OCI-LY1 (cell line): ENCODE results near the gene ABCB11.

Source experiments
- H2AFZ ChIP-seq: fragments of 200-600 bp; sonication (generic), shearing (Covaris generic); 2 replicates; pipeline ENCODE4 v1.6.0; 2014; ENCODE audit warnings: antibody characterized with exemption, mild to moderate bottlenecking, low read length
- H3F3A ChIP-seq: fragments of 200-600 bp; sonication (generic), shearing (Covaris generic); 2 replicates; pipeline ENCODE4 v1.6.0; 2014; ENCODE audit warnings: mild to moderate bottlenecking, antibody characterized with exemption, low read length, moderate library complexity; ENCODE audit not compliant: insufficient read depth
- H3K27ac ChIP-seq: fragments of 200-600 bp; sonication (generic); 2 replicates; pipeline ENCODE4 v1.5.1; 2014; ENCODE audit warnings: low read length, mixed run types, mild to moderate bottlenecking, low read depth; ENCODE audit not compliant: poor library complexity, severe bottlenecking
- H3K27me3 ChIP-seq: fragments of 200-600 bp; sonication (generic); 2 replicates; pipeline ENCODE4 v1.6.0; 2014; ENCODE audit warnings: antibody characterized with exemption, mild to moderate bottlenecking, low read length, moderate library complexity; ENCODE audit not compliant: insufficient read depth
- H3K36me3 ChIP-seq: fragments of 200-600 bp; sonication (generic); 2 replicates; pipeline ENCODE4 v1.6.1; 2014; ENCODE audit warnings: mild to moderate bottlenecking, antibody characterized with exemption, low read length, moderate library complexity, mixed read lengths; ENCODE audit not compliant: insufficient read depth
- H3K4me1 ChIP-seq: fragments of 200-600 bp; sonication (generic); 2 replicates; pipeline ENCODE4 v1.5.1; 2014; ENCODE audit warnings: mild to moderate bottlenecking, low read length, moderate library complexity; ENCODE audit not compliant: insufficient read depth, severe bottlenecking
- H3K4me2 ChIP-seq: fragments of 200-600 bp; sonication (generic), shearing (Covaris generic); 2 replicates; pipeline ENCODE4 v1.6.1; 2014; ENCODE audit warnings: low read length
- H3K4me3 ChIP-seq: fragments of 200-600 bp; sonication (generic); 2 replicates; pipeline ENCODE4 v1.5.1; 2014; ENCODE audit warnings: low read length, low read depth, mild to moderate bottlenecking, mixed read lengths; ENCODE audit not compliant: poor library complexity, severe bottlenecking
- H3K79me2 ChIP-seq: fragments of 200-600 bp; shearing (Covaris generic); 2 replicates; pipeline ENCODE4 v1.6.1; 2016; ENCODE audit warnings: mixed run types, low read length, mixed read lengths; ENCODE audit not compliant: insufficient read depth
- H3K9ac ChIP-seq: fragments of 200-600 bp; sonication (generic), shearing (Covaris generic); 2 replicates; pipeline ENCODE4 v1.6.1; 2014; ENCODE audit warnings: mild to moderate bottlenecking, low read length, mixed read lengths
- H3K9me2 ChIP-seq: fragments of 200-600 bp; sonication (generic), shearing (Covaris generic); 2 replicates; pipeline ENCODE4 v1.6.1; 2014; ENCODE audit warnings: low read depth, mild to moderate bottlenecking, low read length, mixed read lengths
- H3K9me3 ChIP-seq: fragments of 200-600 bp; shearing (Covaris generic); 2 replicates; pipeline ENCODE4 v1.6.1; 2014; ENCODE audit warnings: low read length, mixed read lengths
- H4K20me1 ChIP-seq: fragments of 200-600 bp; sonication (generic), shearing (Covaris generic); 2 replicates; pipeline ENCODE4 v1.6.0; 2016; ENCODE audit warnings: mild to moderate bottlenecking, low read length; ENCODE audit not compliant: insufficient read depth
- EZH2 ChIP-seq: fragments of 200-600 bp; sonication (generic), shearing (Covaris generic); IDR thresholded peaks from 2 replicates; pipeline ENCODE4 v1.8.0; 2017; ENCODE audit warnings: borderline replicate concordance, mixed run types, mild to moderate bottlenecking, antibody characterized with exemption, low read length, moderate library complexity, mixed read lengths
- TF ChIP-seq, protein P1 (sequence below): fragments of 200-600 bp; sonication (generic), shearing (Covaris generic); IDR thresholded peaks from 2 replicates; pipeline ENCODE4 v1.5.1; 2017; ENCODE audit warnings: mild to moderate bottlenecking, antibody characterized with exemption, low read length, moderate library complexity, mixed read lengths

ABCB11 gene

DNA sequence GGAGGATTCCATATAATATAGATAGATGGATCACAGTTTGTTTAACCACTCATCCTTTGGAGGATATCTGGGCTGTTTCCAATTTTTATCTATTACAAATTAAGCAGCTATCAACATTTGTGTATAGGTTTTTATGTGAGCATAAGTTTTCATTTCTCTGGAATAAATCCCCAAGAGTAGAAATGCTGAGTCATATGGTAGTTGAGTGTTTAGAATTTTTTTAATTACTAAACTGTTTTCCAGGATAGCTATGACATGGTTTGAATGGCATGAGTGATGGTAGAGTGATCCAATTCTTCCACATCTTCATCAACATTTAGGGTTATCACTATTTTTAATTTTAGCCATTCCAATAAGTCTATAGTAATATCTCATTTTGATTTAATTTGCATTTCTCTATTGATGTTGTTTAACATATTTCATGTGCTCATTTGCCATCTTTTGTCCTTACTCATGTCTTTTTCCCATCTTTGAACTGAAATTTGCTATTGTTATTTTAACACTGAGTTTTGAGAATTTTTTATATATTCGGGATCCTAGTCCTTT is 31.4 kb downstream of the ABCB11 start:
- H2AFZ ChIP-seq: no peak overlapping the region
- no peaks in the 10 kb centered on the region for H3K9me3 ChIP-seq
- no peaks in the 10 kb centered on the region for H3F3A ChIP-seq
- no peak overlapping the region for H3K4me2 ChIP-seq
- H3K27me3 ChIP-seq: no peaks in the 10 kb centered on the region
- no peaks in the 10 kb centered on the region for H3K79me2 ChIP-seq
- no peaks in the 10 kb centered on the region for H3K36me3 ChIP-seq
- H3K27ac ChIP-seq: no peak overlapping the region
- no peaks in the 10 kb centered on the region for H3K4me1 ChIP-seq
- H3K9ac ChIP-seq: no peak overlapping the region
- no peak overlapping the region for H3K4me3 ChIP-seq
- H4K20me1 ChIP-seq: no peaks in the 10 kb centered on the region
- TF ChIP-seq EZH2: no peak
- TF ChIP-seq, protein P1, sequence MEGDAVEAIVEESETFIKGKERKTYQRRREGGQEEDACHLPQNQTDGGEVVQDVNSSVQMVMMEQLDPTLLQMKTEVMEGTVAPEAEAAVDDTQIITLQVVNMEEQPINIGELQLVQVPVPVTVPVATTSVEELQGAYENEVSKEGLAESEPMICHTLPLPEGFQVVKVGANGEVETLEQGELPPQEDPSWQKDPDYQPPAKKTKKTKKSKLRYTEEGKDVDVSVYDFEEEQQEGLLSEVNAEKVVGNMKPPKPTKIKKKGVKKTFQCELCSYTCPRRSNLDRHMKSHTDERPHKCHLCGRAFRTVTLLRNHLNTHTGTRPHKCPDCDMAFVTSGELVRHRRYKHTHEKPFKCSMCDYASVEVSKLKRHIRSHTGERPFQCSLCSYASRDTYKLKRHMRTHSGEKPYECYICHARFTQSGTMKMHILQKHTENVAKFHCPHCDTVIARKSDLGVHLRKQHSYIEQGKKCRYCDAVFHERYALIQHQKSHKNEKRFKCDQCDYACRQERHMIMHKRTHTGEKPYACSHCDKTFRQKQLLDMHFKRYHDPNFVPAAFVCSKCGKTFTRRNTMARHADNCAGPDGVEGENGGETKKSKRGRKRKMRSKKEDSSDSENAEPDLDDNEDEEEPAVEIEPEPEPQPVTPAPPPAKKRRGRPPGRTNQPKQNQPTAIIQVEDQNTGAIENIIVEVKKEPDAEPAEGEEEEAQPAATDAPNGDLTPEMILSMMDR: no peak
- no peaks in the 10 kb centered on the region for H3K9me2 ChIP-seq

DNA sequence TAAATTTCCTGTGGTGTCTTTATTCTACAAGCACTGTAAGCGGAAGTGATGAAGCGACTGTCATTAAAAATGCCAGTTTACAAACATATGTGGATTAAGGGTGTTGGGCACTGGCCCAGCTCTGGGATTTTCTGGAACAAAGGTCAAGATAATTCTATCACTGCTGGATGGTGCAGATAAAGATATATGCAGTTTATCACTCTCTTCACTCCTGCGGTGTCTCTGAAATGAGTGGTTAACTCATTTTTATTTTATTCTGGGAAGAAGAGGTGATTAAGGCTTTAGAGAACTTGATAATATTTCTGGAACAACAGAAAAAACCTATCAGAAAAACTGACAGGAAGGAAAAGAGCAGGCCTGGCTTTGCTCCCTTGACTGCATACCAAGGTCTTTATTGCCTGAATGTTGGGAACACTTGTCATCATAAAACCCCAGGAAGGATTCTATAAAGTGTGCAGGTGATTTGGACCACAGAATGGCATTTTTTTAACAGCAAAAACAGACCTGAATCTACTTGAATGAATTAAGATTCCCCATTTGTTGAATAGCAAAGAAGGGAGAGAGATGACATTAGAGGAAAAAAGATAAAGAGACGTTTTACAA is 32.4 kb downstream of the ABCB11 start:
- no peak overlapping the region for H3K4me2 ChIP-seq
- H3K27me3 ChIP-seq: no peaks in the 10 kb centered on the region
- no peak for TF ChIP-seq EZH2
- TF ChIP-seq, protein P1: no peak
- H3F3A ChIP-seq: no peaks in the 10 kb centered on the region
- no peaks in the 10 kb centered on the region for H3K9me2 ChIP-seq
- H3K79me2 ChIP-seq: no peaks in the 10 kb centered on the region
- no peak overlapping the region for H2AFZ ChIP-seq
- H3K9ac ChIP-seq: no peak overlapping the region
- H3K27ac ChIP-seq: no peak overlapping the region
- H3K36me3 ChIP-seq: no peaks in the 10 kb centered on the region
- no peaks in the 10 kb centered on the region for H4K20me1 ChIP-seq
- no peaks in the 10 kb centered on the region for H3K4me1 ChIP-seq
- no peak overlapping the region for H3K4me3 ChIP-seq
- no peaks in the 10 kb centered on the region for H3K9me3 ChIP-seq

DNA sequence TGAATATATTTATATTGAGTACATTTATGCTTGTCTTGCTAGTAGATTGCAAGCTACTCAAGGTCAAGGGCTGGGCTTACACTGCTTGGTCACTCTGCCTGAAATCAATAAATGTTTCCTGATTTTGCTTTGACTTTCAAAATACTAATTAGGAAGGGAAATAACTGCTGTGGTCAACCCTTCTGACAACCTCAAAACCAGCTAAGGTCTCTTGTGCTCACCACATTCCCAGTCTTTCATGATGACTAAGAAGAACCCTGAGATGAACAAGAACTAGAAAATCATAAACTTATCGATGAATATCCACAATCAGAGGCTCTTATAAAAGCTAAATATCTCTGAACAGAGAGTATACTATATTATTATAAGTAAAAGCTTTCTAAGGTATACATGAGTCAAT is 33.3 kb downstream of the ABCB11 start:
- Histone ChIP-seq H2AFZ (no peak overlapping the region), H3K4me1 (no peaks in the 10 kb centered on the region), H3F3A (no peaks in the 10 kb centered on the region), H3K9ac (no peak overlapping the region), H4K20me1 (no peaks in the 10 kb centered on the region), H3K36me3 (no peaks in the 10 kb centered on the region), H3K27ac (no peak overlapping the region), H3K4me3 (no peak overlapping the region), H3K27me3 (no peaks in the 10 kb centered on the region), H3K9me3 (no peaks in the 10 kb centered on the region), H3K79me2 (no peaks in the 10 kb centered on the region), H3K9me2 (no peaks in the 10 kb centered on the region), H3K4me2 (no peak overlapping the region)
- TF ChIP-seq EZH2: no peak
- TF ChIP-seq, protein P1: no peak
